Measurements from ENCODE around the gene IFT27. TPM values are rescaled to one million over a fixed set of nuclear protein-coding genes. Genes with fewer than 3 reads are reported as not detected.

IFT27 gene
- total and polyA plus RNA-seq, 9 donors: 14.2 to 38.8 (median 28.4) TPM

DNA sequence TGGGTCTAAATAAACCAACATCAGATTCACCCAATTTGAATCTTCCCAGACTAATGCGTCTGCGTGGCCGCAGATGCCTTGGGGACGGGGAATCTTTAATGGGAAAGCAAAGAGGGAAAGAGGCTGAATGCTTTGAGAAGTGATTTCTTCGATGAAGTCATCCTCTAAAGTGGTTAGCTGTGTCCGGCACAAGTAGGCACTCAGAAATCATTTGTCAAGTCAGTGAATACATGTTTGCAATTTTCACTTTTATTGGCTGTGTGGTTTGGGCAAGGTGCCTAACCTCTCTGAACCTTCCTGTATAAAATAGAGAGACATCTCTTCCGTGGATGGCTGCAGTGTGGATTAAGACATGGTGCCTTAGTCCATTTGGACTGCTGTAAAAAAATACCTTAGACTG is 19.7 kb upstream of the IFT27 start:
- intact Hi-C loops (cut with DNase I): no loop called here
- Histone ChIP-seq H3K4me3 (no peak overlapping the region), H3K4me1 (ENCODE audit: insufficient read depth) (no peaks in the 10 kb centered on the region), H3K36me3 (no peaks in the 10 kb centered on the region), H3K9me3 (no peaks in the 10 kb centered on the region), H3K27me3 (no peaks in the 10 kb centered on the region), H3K27ac (no peak overlapping the region)
- DNase-seq: no peak
- TF ChIP-seq POLR2A (IDR thresholded peaks at IDR 0.05) (no peak), EP300 (IDR thresholded peaks at IDR 0.05) (no peak)
- TF ChIP-seq, protein P1, sequence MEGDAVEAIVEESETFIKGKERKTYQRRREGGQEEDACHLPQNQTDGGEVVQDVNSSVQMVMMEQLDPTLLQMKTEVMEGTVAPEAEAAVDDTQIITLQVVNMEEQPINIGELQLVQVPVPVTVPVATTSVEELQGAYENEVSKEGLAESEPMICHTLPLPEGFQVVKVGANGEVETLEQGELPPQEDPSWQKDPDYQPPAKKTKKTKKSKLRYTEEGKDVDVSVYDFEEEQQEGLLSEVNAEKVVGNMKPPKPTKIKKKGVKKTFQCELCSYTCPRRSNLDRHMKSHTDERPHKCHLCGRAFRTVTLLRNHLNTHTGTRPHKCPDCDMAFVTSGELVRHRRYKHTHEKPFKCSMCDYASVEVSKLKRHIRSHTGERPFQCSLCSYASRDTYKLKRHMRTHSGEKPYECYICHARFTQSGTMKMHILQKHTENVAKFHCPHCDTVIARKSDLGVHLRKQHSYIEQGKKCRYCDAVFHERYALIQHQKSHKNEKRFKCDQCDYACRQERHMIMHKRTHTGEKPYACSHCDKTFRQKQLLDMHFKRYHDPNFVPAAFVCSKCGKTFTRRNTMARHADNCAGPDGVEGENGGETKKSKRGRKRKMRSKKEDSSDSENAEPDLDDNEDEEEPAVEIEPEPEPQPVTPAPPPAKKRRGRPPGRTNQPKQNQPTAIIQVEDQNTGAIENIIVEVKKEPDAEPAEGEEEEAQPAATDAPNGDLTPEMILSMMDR (IDR thresholded peaks at IDR 0.05): no peak
- 83 to 89% (median 86%) methylated on average over 7 of the region's 7 CpGs for WGBS, 3 donors

DNA sequence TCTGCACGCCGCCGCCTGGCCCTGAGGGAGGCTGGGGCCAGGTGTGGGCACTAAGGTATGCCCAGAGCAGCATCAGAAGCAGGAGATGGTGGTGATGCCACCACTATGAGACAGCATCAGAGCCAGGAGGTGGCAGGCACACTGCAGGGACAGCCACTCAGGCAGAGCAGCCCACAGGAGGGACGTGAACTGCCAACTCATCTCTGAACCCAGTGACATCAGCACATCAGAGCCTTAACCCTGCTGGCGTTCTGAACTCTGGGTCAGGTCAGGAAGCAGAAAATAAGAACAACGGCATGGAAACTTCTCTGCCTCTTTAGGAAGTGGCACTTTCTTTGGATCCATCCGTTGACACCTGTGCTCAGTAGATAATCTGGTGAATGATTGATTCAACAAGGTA is 14.7 kb upstream of the IFT27 start:
- Histone ChIP-seq H3K4me1 (ENCODE audit: insufficient read depth) (no peaks in the 10 kb centered on the region), H3K4me3 (no peak overlapping the region), H3K9me3 (no peaks in the 10 kb centered on the region), H3K36me3 (no peaks in the 10 kb centered on the region), H3K27ac (no peak overlapping the region), H3K27me3 (no peaks in the 10 kb centered on the region)
- WGBS, 3 donors: 44 to 53% (median 47%) methylated on average over 7 of the region's 7 CpGs
- intact Hi-C loops (cut with DNase I): no loop called here
- DNase-seq: no peak
- TF ChIP-seq POLR2A (IDR thresholded peaks at IDR 0.05) (no peak), EP300 (IDR thresholded peaks at IDR 0.05) (no peak)
- TF ChIP-seq, protein P1 (IDR thresholded peaks at IDR 0.05): no peak

DNA sequence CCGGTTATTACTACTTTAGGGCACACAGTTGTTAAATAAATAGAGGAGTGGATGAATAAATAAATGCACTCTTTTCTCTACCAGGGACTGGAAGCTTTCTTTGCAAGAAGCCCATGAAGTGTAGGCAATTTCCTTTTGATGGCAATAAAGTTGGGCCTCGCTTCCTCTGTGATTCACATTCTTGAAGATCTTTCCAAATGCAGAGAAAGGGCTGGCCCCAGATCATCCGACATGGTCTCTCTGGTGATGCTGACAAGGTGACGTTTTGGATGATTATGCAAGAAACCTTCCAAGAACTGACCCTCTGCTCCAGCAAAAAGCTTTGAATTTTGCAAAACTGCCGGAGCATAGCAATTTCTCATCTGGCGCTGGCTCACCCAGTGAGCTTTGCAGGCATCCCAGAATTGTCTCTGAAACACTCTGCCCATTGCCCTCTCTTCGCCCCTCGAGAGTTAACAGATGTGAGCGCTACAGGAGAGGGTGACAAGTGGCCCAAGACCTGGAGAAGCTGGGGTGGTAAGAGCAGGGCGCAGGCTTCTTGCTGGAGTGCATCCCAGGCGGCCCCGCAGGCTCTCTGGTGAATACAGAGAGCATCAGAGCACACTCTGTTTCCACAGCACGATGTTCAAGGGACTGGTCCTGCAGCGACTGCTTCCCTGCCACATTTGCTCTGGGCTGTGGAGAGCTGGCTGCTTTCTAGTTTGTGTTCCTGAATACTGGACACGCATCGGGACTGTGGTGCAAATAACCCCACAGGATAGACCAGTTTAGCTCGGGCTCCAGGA is 11.5 kb upstream of the IFT27 start:
- WGBS, 3 donors: 67 to 73% (median 68%) methylated on average over 17 of the region's 17 CpGs
- no peak for TF ChIP-seq POLR2A (IDR thresholded peaks at IDR 0.05)
- no peak for TF ChIP-seq EP300 (IDR thresholded peaks at IDR 0.05)
- TF ChIP-seq, protein P1 (IDR thresholded peaks at IDR 0.05): no peak
- DNase-seq: no peak
- no peaks in the 10 kb centered on the region for H3K4me1 ChIP-seq (ENCODE audit: insufficient read depth)
- intact Hi-C loops (cut with DNase I): loop anchor here in 3 of 4 donors (5.0 to 10.0 kb wide), 3 partner anchors 187 to 257 kb away; no protein-coding TSS in a partner anchor
- no peak overlapping the region for H3K4me3 ChIP-seq
- no peaks in the 10 kb centered on the region for H3K36me3 ChIP-seq
- no peaks in the 10 kb centered on the region for H3K9me3 ChIP-seq
- H3K27ac ChIP-seq: no peak overlapping the region
- no peaks in the 10 kb centered on the region for H3K27me3 ChIP-seq

GRCh38 chr22:36783743-36784142 is 7.8 kb upstream of the IFT27 start:
- intact Hi-C loops (cut with DNase I): loop anchor here in 3 of 4 donors (5.0 to 10.0 kb wide), 4 partner anchors 191 to 419 kb away; no protein-coding TSS in a partner anchor
- 73 to 94% (median 86%) methylated on average over 2 of the region's 2 CpGs for whole genome bisulfite sequencing, 3 donors

More at GRCh38 chr22:36783743-36784142, 7.8 kb upstream of the IFT27 start:
- TF ChIP-seq POLR2A (IDR thresholded peaks at IDR 0.05) (no peak), EP300 (IDR thresholded peaks at IDR 0.05) (no peak)
- TF ChIP-seq, protein P1 (IDR thresholded peaks at IDR 0.05): no peak
- Histone ChIP-seq H3K4me3 (no peak overlapping the region), H3K9me3 (no peaks in the 10 kb centered on the region), H3K4me1 (ENCODE audit: insufficient read depth) (no peaks in the 10 kb centered on the region), H3K36me3 (no peaks in the 10 kb centered on the region), H3K27me3 (no peaks in the 10 kb centered on the region), H3K27ac (no peak overlapping the region)
- DNase-seq: no peak

Data from ovary (tissue), 9 donors.